Liver (tissue), 9 donors: ENCODE data around the gene SDHB. TPM values are rescaled to one million over a fixed set of nuclear protein-coding genes. Genes with fewer than 3 reads are reported as not detected.

ENCODE experiments used
- DNase-seq: peaks from one replicate; pipeline ENCODE4 v3.0.0-alpha.2; 2017; ENCODE audit warnings: low spot score
- H3K27ac ChIP-seq, 2 donors: one replicate each; pipeline ENCODE4 v1.7.0; 2013; ENCODE audit warnings: inconsistent platforms in 2 of 2, low read length in 2 of 2, control low read depth in 1 of 2, low read depth in 1 of 2, mild to moderate bottlenecking in 1 of 2
- H3K27me3 ChIP-seq, 4 donors: one replicate each; pipeline versions ENCODE4 v1.6.1 to v1.7.0; 2013; ENCODE audit warnings: low read length in 3 of 4, inconsistent platforms in 1 of 4, mild to moderate bottlenecking in 1 of 4, moderate library complexity in 1 of 4; ENCODE audit not compliant: control insufficient read depth in 4 of 4, insufficient read depth in 4 of 4
- H3K36me3 ChIP-seq, 4 donors: one replicate each; pipeline versions ENCODE4 v1.6.1 to v1.7.0; 2013; ENCODE audit warnings: low read length in 3 of 4, mild to moderate bottlenecking in 3 of 4, low read depth in 1 of 4, moderate library complexity in 1 of 4; ENCODE audit not compliant: control insufficient read depth in 4 of 4, insufficient read depth in 3 of 4
- H3K4me1 ChIP-seq, 4 donors: one replicate each; pipeline versions ENCODE4 v1.6.1 to v1.7.0; 2013; ENCODE audit warnings: low read length in 3 of 4, mild to moderate bottlenecking in 3 of 4, moderate library complexity in 1 of 4; ENCODE audit not compliant: control insufficient read depth in 4 of 4, insufficient read depth in 4 of 4
- H3K4me3 ChIP-seq, 3 donors: one replicate each; pipeline versions ENCODE4 v1.6.1 to v1.7.0; 2013; ENCODE audit warnings: low read length in 3 of 3, control low read depth in 1 of 3, low read depth in 1 of 3, mild to moderate bottlenecking in 1 of 3
- H3K9ac ChIP-seq, 2 donors: one replicate each; pipeline ENCODE4 v1.7.0; 2013; ENCODE audit warnings: low read length in 2 of 2, mild to moderate bottlenecking in 2 of 2, moderate library complexity in 2 of 2, control low read depth in 1 of 2, low read depth in 1 of 2
- H3K9me3 ChIP-seq, 4 donors: one replicate each; pipeline versions ENCODE4 v1.6.1 to v1.7.0; 2013; ENCODE audit warnings: low read length in 3 of 4; ENCODE audit not compliant: control insufficient read depth in 4 of 4
- CTCF ChIP-seq: fragments of 150-350 bp; IDR thresholded peaks from 2 replicates; pipeline ENCODE4 v1.5.1; 2017; ENCODE audit warnings: improper control_type of control experiment, low read depth, low read length; ENCODE audit not compliant: missing input control
- EGR1 ChIP-seq, 2 donors: IDR thresholded peaks; 2 replicates each; pipeline ENCODE4 v1.6.1; 2016 to 2018; ENCODE audit warnings: antibody characterized with exemption in 2 of 2, low read depth in 2 of 2
- FOXA1 ChIP-seq: IDR thresholded peaks from 2 replicates; pipeline ENCODE4 v1.6.1; 2016; ENCODE audit warnings: antibody characterized with exemption
- FOXA2 ChIP-seq: IDR thresholded peaks from 2 replicates; pipeline ENCODE4 v1.6.1; 2016; ENCODE audit warnings: antibody characterized with exemption
- GABPA ChIP-seq, 2 donors: IDR thresholded peaks in 1 of 2; conservative IDR thresholded peaks in 1 of 2; 2 replicates each; pipeline ENCODE4 v1.6.1; 2016; ENCODE audit warnings: antibody characterized with exemption in 2 of 2, mild to moderate bottlenecking in 1 of 2, moderate library complexity in 1 of 2
- HNF4A ChIP-seq, 2 donors: conservative IDR thresholded peaks; 2 replicates each; pipeline ENCODE4 v1.6.1; 2016; ENCODE audit warnings: antibody characterized with exemption in 2 of 2, mild to moderate bottlenecking in 2 of 2
- JUND ChIP-seq, 2 donors: IDR thresholded peaks; 2 replicates each; pipeline ENCODE4 v1.6.1; 2016; ENCODE audit warnings: antibody characterized with exemption in 2 of 2
- NR2F2 ChIP-seq: IDR thresholded peaks from 2 replicates; pipeline ENCODE4 v1.6.1; 2016; ENCODE audit warnings: antibody characterized with exemption
- RAD21 ChIP-seq, 2 donors: IDR thresholded peaks; 2 replicates each; pipeline ENCODE4 v1.6.1; 2016; ENCODE audit warnings: antibody characterized with exemption in 2 of 2, mild to moderate bottlenecking in 2 of 2
- REST ChIP-seq: IDR thresholded peaks from 2 replicates; pipeline ENCODE4 v1.6.1; 2016; ENCODE audit warnings: antibody characterized with exemption, mild to moderate bottlenecking
- RXRA ChIP-seq, 2 donors: IDR thresholded peaks; 2 replicates each; pipeline ENCODE4 v1.6.1; 2017 to 2018; ENCODE audit warnings: antibody characterized with exemption in 2 of 2, mild to moderate bottlenecking in 1 of 2
- SP1 ChIP-seq: IDR thresholded peaks from 2 replicates; pipeline ENCODE4 v1.6.1; 2018; ENCODE audit warnings: antibody characterized with exemption, mild to moderate bottlenecking
- TAF1 ChIP-seq: conservative IDR thresholded peaks from 2 replicates; pipeline ENCODE4 v1.6.1; 2016; ENCODE audit warnings: antibody characterized with exemption, mild to moderate bottlenecking
- YY1 ChIP-seq: IDR thresholded peaks from 2 replicates; pipeline ENCODE4 v1.6.1; 2016; ENCODE audit warnings: antibody characterized with exemption, mild to moderate bottlenecking
- WGBS: extraction: QIAGEN DNeasy Blood & Tissue Kit; methylation state at CpG from one replicate; pipeline ENCODE4 v1.1.7; 2013; 5-methylcytosine and 5-hydroxymethylcytosine counted together
- polyA plus RNA-seq, 2 donors: library from polyadenylated mRNA; stranded (reverse) in 1 of 2; unstranded in 1 of 2; fragments of 200-250 nt in 1 of 2; fragments of >200 nt in 1 of 2; fragmentation: Nextera tagmentation in 1 of 2; extraction: Ambion mirVana in 1 of 2; gene quantifications; one replicate each; pipeline versions ENCODE4 v1.2.1 to v1.2.3, GENCODE V29; 2013 to 2015
- total RNA-seq, 2 donors: library from RNA; depleted of rRNA; stranded (reverse); fragments of >200 nt; gene quantifications; one replicate each; pipeline ENCODE4 v1.2.3, GENCODE V29; 2014
- TF ChIP-seq, protein P1 (sequence below): IDR thresholded peaks from 2 replicates; pipeline ENCODE4 v1.6.1; 2016; ENCODE audit warnings: antibody characterized with exemption
- TF ChIP-seq, protein P2 (sequence below): IDR thresholded peaks from 2 replicates; pipeline ENCODE4 v1.6.1; 2016; ENCODE audit warnings: antibody characterized with exemption
- donor health status: healthy.
- donor health status: healthy.
- donor health status: healthy.
- donor health status: healthy.
- donor health status: healthy.

The SDHB gene
- total and polyA plus RNA-seq, 4 donors, result 73.9 to 279 (median 172) TPM

DNA sequence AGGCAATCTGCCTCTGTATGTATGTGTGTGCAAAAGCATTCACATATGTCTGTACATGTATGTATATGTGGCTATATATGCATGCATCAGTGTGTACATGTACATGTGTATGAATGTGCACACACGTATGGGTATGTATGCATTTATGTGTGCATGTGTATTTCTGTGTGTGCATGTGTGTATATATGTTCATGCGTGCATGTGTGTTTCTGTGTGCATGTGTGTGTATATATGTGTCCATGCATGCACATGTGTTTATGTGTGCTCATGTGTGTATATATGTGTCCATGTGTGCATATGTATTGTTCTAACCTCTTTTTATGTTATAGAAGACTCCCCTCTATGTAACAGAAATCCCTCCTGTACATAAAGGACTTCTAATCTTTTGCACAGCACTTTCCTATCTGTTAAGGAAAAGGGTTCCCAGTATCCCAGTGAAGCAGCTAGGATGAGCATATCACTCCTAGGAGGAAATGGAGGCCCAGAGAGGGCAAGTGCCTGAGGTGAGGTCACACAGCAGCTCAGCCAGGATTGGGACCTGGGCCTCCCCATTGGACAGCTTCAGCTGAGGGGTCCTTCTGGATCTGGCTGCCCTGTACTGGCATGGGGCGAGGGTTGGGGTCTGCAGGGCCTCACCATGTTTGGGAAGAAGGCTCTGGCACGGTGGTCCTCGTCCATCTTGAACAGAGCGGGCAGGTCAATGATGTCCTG lies 15.8 kb upstream of the SDHB start:
- Histone ChIP-seq H3K9ac (no peak overlapping the region), H3K4me3 (no peak overlapping the region), H3K4me1 (no peaks in the 10 kb centered on the region), H3K9me3 (no peaks in the 10 kb centered on the region), H3K27me3 (no peaks in the 10 kb centered on the region), H3K27ac (no peak overlapping the region), H3K36me3 (no peaks in the 10 kb centered on the region)
- DNase-seq, result no peak
- 93% methylated on average over 6 of the region's 6 CpGs for WGBS
- TF ChIP-seq HNF4A (conservative IDR thresholded peaks at IDR 0.05), result no peak
- no peak for TF ChIP-seq FOXA1
- TF ChIP-seq CTCF, result no peak
- no peak for TF ChIP-seq REST
- TF ChIP-seq, protein P1, sequence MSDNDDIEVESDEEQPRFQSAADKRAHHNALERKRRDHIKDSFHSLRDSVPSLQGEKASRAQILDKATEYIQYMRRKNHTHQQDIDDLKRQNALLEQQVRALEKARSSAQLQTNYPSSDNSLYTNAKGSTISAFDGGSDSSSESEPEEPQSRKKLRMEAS, result no peak
- TF ChIP-seq FOXA2, result no peak
- no peak for TF ChIP-seq RXRA (IDR thresholded peaks at IDR 0.05)
- no peak for TF ChIP-seq EGR1 (IDR thresholded peaks at IDR 0.05; ENCODE audit: low read depth in 2 of 2)
- no peak for TF ChIP-seq GABPA (IDR thresholded peaks at IDR 0.05 in 1 of 2, conservative IDR thresholded peaks at IDR 0.05 in 1 of 2)
- no peak for TF ChIP-seq JUND (IDR thresholded peaks at IDR 0.05)
- TF ChIP-seq SP1, result no peak
- no peak for TF ChIP-seq RAD21 (IDR thresholded peaks at IDR 0.05)
- no peak for TF ChIP-seq NR2F2

DNA sequence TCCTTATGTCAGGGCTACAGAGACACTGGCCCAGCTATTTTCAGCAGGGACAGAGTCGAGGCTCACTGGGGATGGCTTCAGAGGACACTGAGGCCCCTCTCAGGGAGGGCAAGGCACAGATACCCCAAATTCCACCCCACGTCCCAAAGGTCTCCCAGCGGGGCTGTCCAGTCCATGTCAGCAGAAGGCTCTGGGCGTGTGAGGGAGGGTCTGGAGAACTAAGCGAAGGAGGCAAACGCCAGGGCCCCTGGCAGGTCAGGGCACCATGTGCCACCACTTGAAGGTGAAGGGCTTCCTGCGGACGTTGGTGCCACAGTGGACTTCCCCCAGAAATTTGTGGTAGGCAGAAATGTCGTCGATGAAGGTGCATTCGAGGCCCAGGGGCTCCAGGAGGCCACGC lies 15.0 kb upstream of the SDHB start:
- no peak overlapping the region for H3K4me3 ChIP-seq
- 89% methylated on average over 12 of the region's 12 CpGs for WGBS
- no peaks in the 10 kb centered on the region for H3K27me3 ChIP-seq
- H3K9ac ChIP-seq, result no peak overlapping the region
- peaks cover 3 to 8% (median 5%) of the 10 kb centered on the region in 4 donors for H3K4me1 ChIP-seq
- no peaks in the 10 kb centered on the region for H3K36me3 ChIP-seq
- TF ChIP-seq TAF1, result no peak
- no peak for TF ChIP-seq GABPA (IDR thresholded peaks at IDR 0.05 in 1 of 2, conservative IDR thresholded peaks at IDR 0.05 in 1 of 2)
- no peak for TF ChIP-seq FOXA2
- no peak for TF ChIP-seq FOXA1
- TF ChIP-seq HNF4A (conservative IDR thresholded peaks at IDR 0.05), result no peak
- TF ChIP-seq YY1, result no peak
- no peak for TF ChIP-seq CTCF
- TF ChIP-seq SP1, result no peak
- TF ChIP-seq, protein P2, sequence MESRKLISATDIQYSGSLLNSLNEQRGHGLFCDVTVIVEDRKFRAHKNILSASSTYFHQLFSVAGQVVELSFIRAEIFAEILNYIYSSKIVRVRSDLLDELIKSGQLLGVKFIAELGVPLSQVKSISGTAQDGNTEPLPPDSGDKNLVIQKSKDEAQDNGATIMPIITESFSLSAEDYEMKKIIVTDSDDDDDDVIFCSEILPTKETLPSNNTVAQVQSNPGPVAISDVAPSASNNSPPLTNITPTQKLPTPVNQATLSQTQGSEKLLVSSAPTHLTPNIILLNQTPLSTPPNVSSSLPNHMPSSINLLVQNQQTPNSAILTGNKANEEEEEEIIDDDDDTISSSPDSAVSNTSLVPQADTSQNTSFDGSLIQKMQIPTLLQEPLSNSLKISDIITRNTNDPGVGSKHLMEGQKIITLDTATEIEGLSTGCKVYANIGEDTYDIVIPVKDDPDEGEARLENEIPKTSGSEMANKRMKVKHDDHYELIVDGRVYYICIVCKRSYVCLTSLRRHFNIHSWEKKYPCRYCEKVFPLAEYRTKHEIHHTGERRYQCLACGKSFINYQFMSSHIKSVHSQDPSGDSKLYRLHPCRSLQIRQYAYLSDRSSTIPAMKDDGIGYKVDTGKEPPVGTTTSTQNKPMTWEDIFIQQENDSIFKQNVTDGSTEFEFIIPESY, result no peak
- TF ChIP-seq NR2F2, result no peak
- no peaks in the 10 kb centered on the region for H3K9me3 ChIP-seq
- H3K27ac ChIP-seq, result no peak overlapping the region
- no peak for DNase-seq
